AG09309 (cell line): ENCODE measurements around the gene ST7.
"Not testable (repeated sequence)": the region's sequence is repeated elsewhere in the genome, so short reads cannot be mapped to it uniquely, and the experiment has no call there.

Experiments
- DNase-seq: peaks from one replicate; pipeline ENCODE4 v3.0.0-alpha.2; 2010; ENCODE audit warnings: low read depth
- H3K4me3 ChIP-seq: 2 replicates; pipeline ENCODE4 v1.5.1; 2011; ENCODE audit warnings: mild to moderate bottlenecking, low read depth, low read length, moderate library complexity; ENCODE audit not compliant: control insufficient read depth
- CTCF ChIP-seq: IDR thresholded peaks from 2 replicates; pipeline ENCODE4 v1.5.1; 2011; ENCODE audit warnings: mild to moderate bottlenecking, low read depth, low read length, inconsistent platforms; ENCODE audit not compliant: insufficient read depth, control insufficient read depth; ENCODE audit errors: missing control alignments

Gene ST7

GRCh38 chr7:116934580-116934979 lies 18.7 kb upstream of the ST7 start:
- TF ChIP-seq CTCF, result no peak
- H3K4me3 ChIP-seq, result no peak overlapping the region
- no peak for DNase-seq

- not testable (repeated sequence) for H3K4me3 ChIP-seq, DNase-seq
Observed at GRCh38 chr7:116936844-116937243, 16.5 kb upstream of the ST7 start.

GRCh38 chr7:116938678-116939077 lies 14.6 kb upstream of the ST7 start:
- no peak overlapping the region for H3K4me3 ChIP-seq
- no peak for DNase-seq
- no peak for TF ChIP-seq CTCF

GRCh38 chr7:116940689-116941370 lies 12.5 kb upstream of the ST7 start:
- H3K4me3 ChIP-seq, result no peak overlapping the region
- no peak for TF ChIP-seq CTCF
- DNase-seq, result no peak

GRCh38 chr7:116942504-116942903 lies 10.8 kb upstream of the ST7 start:
- no peak for DNase-seq
- no peak overlapping the region for H3K4me3 ChIP-seq
- no peak for TF ChIP-seq CTCF

GRCh38 chr7:116948934-116949333 lies 4.4 kb upstream of the ST7 start:
- TF ChIP-seq CTCF, result no peak
- no peak for DNase-seq

GRCh38 chr7:116949941-116950801 lies 3.1 kb upstream of the ST7 start:
- DNase-seq, result no peak
- TF ChIP-seq CTCF, result no peak
- H3K4me3 ChIP-seq, result no peak overlapping the region

More at GRCh38 chr7:116948934-116949333, 4.4 kb upstream of the ST7 start:
- no peak overlapping the region for H3K4me3 ChIP-seq
